Measurements from ENCODE around the gene NID2. TPM values are rescaled to one million over a fixed set of nuclear protein-coding genes. Genes with fewer than 3 reads are reported as not detected.

NID2 gene
- total RNA-seq, 2 donors from 2014 or later = not detected

DNA sequence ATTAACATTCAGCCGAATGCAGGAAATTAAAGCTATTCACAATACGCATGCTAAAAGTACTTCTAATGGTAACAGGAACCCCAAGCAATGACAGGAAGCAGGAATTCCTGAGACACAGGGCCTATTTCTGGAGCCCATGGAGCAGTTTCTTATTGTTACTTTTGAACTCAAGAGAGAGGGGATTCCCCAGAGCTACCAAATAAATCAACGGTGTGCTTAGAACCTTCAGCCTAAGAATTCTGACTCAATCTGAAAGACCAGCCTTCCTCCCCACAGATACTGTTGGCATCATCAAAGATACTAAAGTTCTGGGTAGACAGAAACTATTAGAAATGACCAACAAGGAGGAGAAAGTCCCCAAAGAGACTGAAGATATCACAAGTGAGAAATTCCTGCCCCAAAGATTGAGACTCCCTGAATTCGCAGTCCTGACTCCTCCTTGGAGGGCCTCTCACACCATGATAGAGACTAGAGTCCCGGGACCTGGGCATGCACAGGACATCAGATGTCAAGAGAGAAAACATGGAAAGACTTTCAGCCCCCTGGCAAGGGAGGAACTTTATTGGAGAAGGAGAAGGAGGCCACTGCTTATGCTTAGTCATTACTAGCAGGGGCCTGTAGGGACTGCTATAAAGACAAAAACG lies 46.8 kb downstream of the NID2 start:
- Mint-ChIP-seq H3K36me3 (peaks cover 0 to 8% of the 10 kb centered on the region in 2 donors), H3K9me3 (no peaks in the 10 kb centered on the region), H3K27ac (no peak overlapping the region)
- DNase-seq (ENCODE audit: low spot score in 2 of 2) (no peak), ATAC-seq (peak; percentile 92 to 94)

- Mint-ChIP-seq H3K36me3 (peaks cover 0 to 8% of the 10 kb centered on the region in 2 donors), H3K27ac (no peak overlapping the region), H3K9me3 (no peaks in the 10 kb centered on the region)
- DNase-seq (ENCODE audit: low spot score in 2 of 2) = no peak
- ATAC-seq = no peak
These were observed 47.8 kb downstream of the NID2 start for GRCh38 chr14:52020866-52021717.

DNA sequence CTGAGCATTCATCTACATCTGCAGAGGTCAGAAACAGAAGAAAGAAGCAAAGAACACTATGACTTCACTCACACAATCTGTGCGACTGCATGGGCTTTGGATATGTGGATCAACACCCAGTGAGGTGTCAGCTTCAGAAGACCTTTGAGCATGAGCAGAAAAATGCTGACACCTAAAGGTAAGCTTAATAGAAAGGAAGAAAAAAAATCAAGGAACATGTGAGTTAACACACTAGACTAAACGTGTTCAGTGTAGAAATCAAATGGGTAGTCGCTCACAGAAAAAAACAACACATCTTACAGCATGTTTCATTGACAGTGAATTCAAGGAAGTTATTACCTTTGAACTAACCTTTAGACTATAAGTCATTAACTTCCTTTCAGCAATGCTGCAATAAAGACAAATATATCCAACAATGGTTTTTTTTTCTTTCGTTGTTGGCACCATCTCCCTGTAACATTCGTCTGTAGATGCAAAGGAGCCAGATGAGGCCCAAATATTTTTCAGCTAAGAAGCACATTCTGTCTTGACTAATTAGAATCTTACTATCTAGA lies 48.6 kb downstream of the NID2 start:
- H3K27ac Mint-ChIP-seq = no peak overlapping the region
- no peaks in the 10 kb centered on the region for H3K9me3 Mint-ChIP-seq
- DNase-seq (ENCODE audit: low spot score in 2 of 2) = no peak

GRCh38 chr14:52018970-52019369 lies 49.9 kb downstream of the NID2 start:
- DNase-seq (ENCODE audit: low spot score in 2 of 2) = no peak
- H3K36me3 Mint-ChIP-seq = no peaks in the 10 kb centered on the region
- no peaks in the 10 kb centered on the region for H3K9me3 Mint-ChIP-seq
- no peak for ATAC-seq
- H3K27ac Mint-ChIP-seq = no peak overlapping the region

More for the DNA sequence above, 48.6 kb downstream of the NID2 start:
- peaks cover 0 to 8% of the 10 kb centered on the region in 2 donors for H3K36me3 Mint-ChIP-seq
- no peak for ATAC-seq

- no peaks in the 10 kb centered on the region for H3K9me3 Mint-ChIP-seq
- no peak overlapping the region for H3K27ac Mint-ChIP-seq
- DNase-seq (ENCODE audit: low spot score in 2 of 2) (no peak), ATAC-seq (no peak)
- H3K36me3 Mint-ChIP-seq = no peaks in the 10 kb centered on the region
These were observed 50.6 kb downstream of the NID2 start for GRCh38 chr14:52018252-52018651.

- no peak for DNase-seq (ENCODE audit: low spot score in 2 of 2)
- Mint-ChIP-seq H3K36me3 (peaks cover 4 to 10% of the 10 kb centered on the region in 2 donors), H3K9me3 (no peaks in the 10 kb centered on the region), H3K27ac (no peak overlapping the region)
- no peak for ATAC-seq
These were observed 53.3 kb downstream of the NID2 start for GRCh38 chr14:52015411-52016030.

GRCh38 chr14:52014601-52015267 lies 54.1 kb downstream of the NID2 start:
- Mint-ChIP-seq H3K36me3 (peaks cover 6 to 10% of the 10 kb centered on the region in 2 donors), H3K9me3 (no peaks in the 10 kb centered on the region), H3K27ac (no peak overlapping the region)
- ATAC-seq (no peak), DNase-seq (ENCODE audit: low spot score in 2 of 2) (no peak)

GRCh38 chr14:52013984-52014600 lies 54.8 kb downstream of the NID2 start:
- ATAC-seq (peak; percentile 20 to 28), DNase-seq (ENCODE audit: low spot score in 2 of 2) (no peak)
- Mint-ChIP-seq H3K27ac (no peak overlapping the region), H3K9me3 (no peaks in the 10 kb centered on the region), H3K36me3 (peaks cover 10% of the 10 kb centered on the region in 2 donors)

DNA sequence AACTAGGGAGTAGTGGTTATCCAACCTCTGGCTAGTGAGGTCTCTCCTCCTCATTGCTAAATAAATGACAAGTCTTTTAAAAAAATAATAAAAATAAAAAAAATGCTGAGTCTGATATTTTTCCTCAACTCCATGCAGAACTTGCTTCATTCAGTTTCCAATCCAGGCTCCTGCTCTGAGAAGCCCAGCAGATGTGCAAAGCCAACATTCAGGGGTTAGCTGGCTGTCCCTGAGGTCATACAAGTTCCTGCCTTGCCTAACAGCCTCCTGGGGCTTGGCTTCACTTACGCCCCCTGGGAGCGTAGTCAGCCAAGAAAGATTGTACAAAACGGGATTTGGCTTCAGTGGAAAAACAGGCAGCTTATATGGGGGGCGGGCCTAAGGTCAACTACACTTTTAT lies 56.2 kb downstream of the NID2 start:
- Mint-ChIP-seq H3K27ac (no peak overlapping the region), H3K36me3 (peaks cover 18 to 23% of the 10 kb centered on the region in 2 donors), H3K9me3 (no peaks in the 10 kb centered on the region)
- ATAC-seq (no peak), DNase-seq (ENCODE audit: low spot score in 2 of 2) (no peak)

- H3K36me3 Mint-ChIP-seq = peaks cover 18 to 29% of the 10 kb centered on the region in 2 donors
- no peaks in the 10 kb centered on the region for H3K9me3 Mint-ChIP-seq
- ATAC-seq (no peak), DNase-seq (ENCODE audit: low spot score in 2 of 2) (no peak)
- no peak overlapping the region for H3K27ac Mint-ChIP-seq
These were observed 57.3 kb downstream of the NID2 start for GRCh38 chr14:52011523-52011922.

GRCh38 chr14:52010173-52010693 lies 58.6 kb downstream of the NID2 start:
- DNase-seq (ENCODE audit: low spot score in 2 of 2) (no peak), ATAC-seq (no peak)
- H3K36me3 Mint-ChIP-seq = peaks cover 18 to 29% of the 10 kb centered on the region in 2 donors
- H3K27ac Mint-ChIP-seq = no peak overlapping the region
- H3K9me3 Mint-ChIP-seq = no peaks in the 10 kb centered on the region

- Mint-ChIP-seq H3K27ac (peak overlapping the region in 1 of 2 donors; percentile 17), H3K9me3 (no peaks in the 10 kb centered on the region), H3K36me3 (peaks cover 22 to 35% of the 10 kb centered on the region in 2 donors)
- DNase-seq (ENCODE audit: low spot score in 2 of 2) = no peak
- ATAC-seq = no peak
These were observed 60.7 kb downstream of the NID2 start for GRCh38 chr14:52008136-52008535.

- H3K9me3 Mint-ChIP-seq = no peaks in the 10 kb centered on the region
- H3K27ac Mint-ChIP-seq = peak overlapping the region in 1 of 2 donors; percentile 17
- ATAC-seq (no peak), DNase-seq (ENCODE audit: low spot score in 2 of 2) (no peak)
- H3K36me3 Mint-ChIP-seq = peaks cover 22 to 35% of the 10 kb centered on the region in 2 donors
These were observed 61.2 kb downstream of the NID2 start for GRCh38 chr14:52007637-52008036.

DNA sequence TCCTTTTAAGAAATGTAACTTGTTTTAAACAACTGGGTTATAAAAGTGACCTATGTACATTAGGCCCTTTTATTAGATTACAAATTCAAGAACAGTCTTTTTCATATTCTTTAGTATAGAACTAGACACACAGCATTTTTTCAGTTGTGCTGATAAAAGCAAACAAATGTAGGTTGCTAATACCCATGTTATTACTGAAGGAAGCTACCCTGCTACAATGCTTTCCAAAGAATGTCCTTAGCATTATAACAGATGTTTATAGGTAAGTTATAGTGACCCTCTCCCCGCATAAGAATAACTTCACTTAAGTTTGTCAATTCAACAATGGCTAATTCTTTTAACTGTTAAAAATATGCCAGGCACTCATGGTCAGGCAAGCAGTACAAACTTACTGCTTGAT lies 61.6 kb downstream of the NID2 start:
- Mint-ChIP-seq H3K36me3 (peaks cover 22 to 35% of the 10 kb centered on the region in 2 donors), H3K27ac (no peak overlapping the region), H3K9me3 (no peaks in the 10 kb centered on the region)
- no peak for DNase-seq (ENCODE audit: low spot score in 2 of 2)
- ATAC-seq = no peak

DNA sequence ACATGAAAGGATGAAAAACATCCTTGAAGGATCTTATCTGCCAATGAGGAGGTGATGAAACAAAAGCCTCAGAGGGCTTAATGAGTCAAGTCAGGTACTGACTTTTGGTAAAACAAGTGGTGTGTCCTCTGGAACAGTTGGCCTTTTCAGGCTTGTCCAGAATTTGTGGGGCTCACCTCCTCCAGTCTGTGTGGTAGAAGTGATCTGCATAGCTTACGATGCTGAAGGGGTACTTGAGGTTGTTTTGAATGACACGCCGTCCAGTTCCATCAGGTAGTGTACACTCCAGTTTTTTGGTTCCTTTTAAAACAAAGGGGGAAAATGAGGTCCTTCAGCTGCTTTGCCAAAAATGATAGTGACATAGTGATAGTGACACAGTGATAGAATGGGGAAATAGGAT lies 62.5 kb downstream of the NID2 start:
- Mint-ChIP-seq H3K27ac (no peak overlapping the region), H3K9me3 (no peaks in the 10 kb centered on the region), H3K36me3 (peaks cover 18 to 35% of the 10 kb centered on the region in 2 donors)
- ATAC-seq (no peak), DNase-seq (ENCODE audit: low spot score in 2 of 2) (no peak)

DNA sequence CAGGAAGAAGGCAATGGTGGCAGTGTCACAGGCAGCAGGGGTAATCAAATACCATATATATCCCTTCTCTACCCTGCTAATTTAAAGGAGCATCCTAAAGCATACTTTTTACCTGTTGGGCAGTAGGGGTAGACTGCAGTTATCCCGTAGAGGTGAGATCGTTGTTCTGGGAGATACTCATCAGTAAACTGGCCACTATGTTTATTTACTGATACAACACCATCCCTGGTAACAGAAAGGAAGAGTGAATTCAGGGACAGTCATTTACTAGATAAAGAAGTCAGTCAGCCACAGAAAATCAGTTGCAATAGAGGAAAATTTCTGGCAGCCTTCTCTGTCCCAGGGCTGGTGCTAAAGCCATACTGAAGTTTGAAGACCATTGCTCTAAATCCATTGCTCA lies 63.2 kb downstream of the NID2 start:
- ATAC-seq (no peak), DNase-seq (ENCODE audit: low spot score in 2 of 2) (no peak)
- peak overlapping the region in 1 of 2 donors; percentile 6 for H3K27ac Mint-ChIP-seq
- H3K9me3 Mint-ChIP-seq = no peaks in the 10 kb centered on the region
- H3K36me3 Mint-ChIP-seq = peaks cover 12 to 31% of the 10 kb centered on the region in 2 donors
